ENCODE data around the gene TMEM238.

Gene TMEM238

GRCh38 chr19:55406826-55407549 is 22.9 kb upstream of the TMEM238 start:
- TF ChIP-seq CTCF (IDR thresholded peaks at IDR 0.05) = no peak

- no peak for TF ChIP-seq CTCF (IDR thresholded peaks at IDR 0.05)
These were observed 22.2 kb upstream of the TMEM238 start for GRCh38 chr19:55406091-55406825.

GRCh38 chr19:55405638-55406037 is 21.5 kb upstream of the TMEM238 start:
- no peak for TF ChIP-seq CTCF (IDR thresholded peaks at IDR 0.05)

- no peak for TF ChIP-seq CTCF (IDR thresholded peaks at IDR 0.05)
These were observed 18.4 kb upstream of the TMEM238 start for GRCh38 chr19:55402509-55402908.

GRCh38 chr19:55400281-55401087 is 16.4 kb upstream of the TMEM238 start:
- TF ChIP-seq CTCF (IDR thresholded peaks at IDR 0.05) = no peak

GRCh38 chr19:55398200-55398925 is 14.3 kb upstream of the TMEM238 start:
- TF ChIP-seq CTCF (IDR thresholded peaks at IDR 0.05) = no peak
